Suprapubic skin (tissue), 3 donors: ENCODE results near the gene SCN1B.

Experiments
- CTCF ChIP-seq, 2 donors: fragments of 200-600 bp in 1 of 2; fragments of 450-650 bp in 1 of 2; sonication (generic) in 1 of 2; IDR thresholded peaks; one replicate each; pipeline ENCODE4 v1.5.1; 2016 to 2019; ENCODE audit warnings: antibody characterized with exemption in 2 of 2, mild to moderate bottlenecking in 1 of 2, moderate library complexity in 1 of 2
- POLR2AphosphoS5 ChIP-seq, 3 donors: sonication (generic); formaldehyde crosslinking; IDR thresholded peaks; one replicate each; pipeline ENCODE4 v1.6.1; 2017; ENCODE audit warnings: antibody characterized with exemption in 3 of 3

GRCh38 chr19:35008891-35009341 lies 21.4 kb upstream of the SCN1B start:
- TF ChIP-seq CTCF (IDR thresholded peaks at IDR 0.05) (no peak), POLR2AphosphoS5 (IDR thresholded peaks at IDR 0.05) (no peak)
